HepG2 (cell line): ENCODE measurements around the gene C1orf159. TPM values are rescaled to one million over a fixed set of nuclear protein-coding genes. Genes with fewer than 3 reads are reported as not detected.

Experiments
- CCDC6 ChIP-seq: sonication (generic); formaldehyde crosslinking; IDR thresholded peaks from 2 replicates; pipeline ENCODE4 v1.8.1; 2022; ENCODE audit warnings: mild to moderate bottlenecking, missing genetic modification reagents, moderate library complexity
- ELF3 ChIP-seq: IDR thresholded peaks from 2 replicates; pipeline ENCODE4 v1.6.1; 2016; ENCODE audit warnings: missing genetic modification reagents, missing compliant biosample characterization
- FOXM1 ChIP-seq: sonication (generic); formaldehyde crosslinking; IDR thresholded peaks from 2 replicates; pipeline ENCODE4 v1.5.0; 2020; ENCODE audit warnings: missing genetic modification reagents
- FOXO1 ChIP-seq: sonication (generic); formaldehyde crosslinking; IDR thresholded peaks from 2 replicates; pipeline ENCODE4 v1.4.0; 2020; ENCODE audit warnings: missing genetic modification reagents
- HMG20A ChIP-seq: IDR thresholded peaks from 2 replicates; pipeline ENCODE4 v1.6.1; 2016; ENCODE audit warnings: borderline replicate concordance
- KMT2B ChIP-seq: IDR thresholded peaks from 2 replicates; pipeline ENCODE4 v1.6.1; 2016; ENCODE audit warnings: missing genetic modification reagents, missing compliant biosample characterization
- MLXIP ChIP-seq: sonication (generic); formaldehyde crosslinking; IDR thresholded peaks from 2 replicates; pipeline ENCODE4 v1.9.0; 2021; ENCODE audit warnings: missing genetic modification reagents, borderline replicate concordance
- MTF1 ChIP-seq: sonication (generic); formaldehyde crosslinking; IDR thresholded peaks from 2 replicates; pipeline ENCODE4 v1.5.0; 2020; ENCODE audit warnings: missing genetic modification reagents
- NFE2L1 ChIP-seq: sonication (generic); formaldehyde crosslinking; IDR thresholded peaks from 2 replicates; pipeline ENCODE4 v1.4.0; 2020; ENCODE audit warnings: missing genetic modification reagents, mild to moderate bottlenecking, borderline replicate concordance
- PAF1 ChIP-seq: IDR thresholded peaks from 2 replicates; pipeline ENCODE4 v1.6.1; 2016; ENCODE audit warnings: missing genetic modification reagents, missing compliant biosample characterization
- STAG1 ChIP-seq: sonication (generic); formaldehyde crosslinking; IDR thresholded peaks from 2 replicates; pipeline ENCODE4 v1.4.0; 2020; ENCODE audit warnings: missing genetic modification reagents
- TFDP2 ChIP-seq: sonication (generic); formaldehyde crosslinking; IDR thresholded peaks from 2 replicates; pipeline ENCODE4 v1.4.0; 2020; ENCODE audit warnings: missing genetic modification reagents
- THAP11 ChIP-seq: IDR thresholded peaks from 2 replicates; pipeline ENCODE4 v1.6.1; 2016; ENCODE audit warnings: missing biosample characterization, missing genetic modification reagents
- TOE1 ChIP-seq: sonication (generic); formaldehyde crosslinking; IDR thresholded peaks from 2 replicates; pipeline ENCODE4 v1.4.0; 2020; ENCODE audit warnings: mild to moderate bottlenecking, missing genetic modification reagents
- ZNF24 ChIP-seq: fragments of 450-650 bp; IDR thresholded peaks from 2 replicates; pipeline ENCODE4 v1.6.1; 2017; ENCODE audit warnings: antibody characterized with exemption, mild to moderate bottlenecking
- ZNF460 ChIP-seq: sonication (generic); formaldehyde crosslinking; IDR thresholded peaks from 2 replicates; pipeline ENCODE4 v1.5.1; 2020; ENCODE audit warnings: missing genetic modification reagents, mild to moderate bottlenecking, borderline replicate concordance
- ZNF598 ChIP-seq: sonication (generic); formaldehyde crosslinking; IDR thresholded peaks from 2 replicates; pipeline ENCODE4 v1.5.1; 2020; ENCODE audit warnings: mild to moderate bottlenecking, missing genetic modification reagents, borderline replicate concordance
- ZSCAN20 ChIP-seq: sonication (generic); formaldehyde crosslinking; IDR thresholded peaks from 2 replicates; pipeline ENCODE4 v1.4.0; 2020; ENCODE audit warnings: missing genetic modification reagents, mild to moderate bottlenecking, borderline replicate concordance
- ZSCAN31 ChIP-seq: sonication (generic); formaldehyde crosslinking; IDR thresholded peaks from 2 replicates; pipeline ENCODE4 v1.5.0; 2020; ENCODE audit warnings: low read depth, mild to moderate bottlenecking, missing genetic modification reagents
- polyA plus RNA-seq, 8 experiments: library from polyadenylated mRNA; depleted of rRNA in 3 of 8; stranded (reverse) in 7 of 8; unstranded in 1 of 8; fragments of >200 nt; fragmentation: Illumina TruSeq in 4 of 8; extraction: Trizol in 4 of 8; gene quantifications; 2 replicates each; pipeline versions ENCODE4 v1.2.1 to v1.2.3, GENCODE V29; 2011 to 2016; ENCODE audit warnings: low read depth in 4 of 8, missing spikeins in 1 of 8, mixed read lengths in 1 of 8; ENCODE audit not compliant: insufficient read depth in 1 of 8
- total RNA-seq, 5 experiments: library from RNA; depleted of rRNA; stranded (reverse); fragments of >200 nt; fragmentation: Illumina TruSeq; extraction: Trizol; gene quantifications; 2 replicates each; pipeline ENCODE4 v1.2.3, GENCODE V29; 2016; ENCODE audit warnings: low read depth in 1 of 5

The C1orf159 gene
- total and polyA plus RNA-seq, 2 of the 13 experiments (the other 11 are each of a cell fraction or from before 2014, with no cell fraction given) = 3.8 to 6.7 TPM

- TF ChIP-seq THAP11 (peak; percentile 27; the same call in 1 of the 2 replicates), CCDC6 (CRISPR knock-in tag) (peak; percentile 42; the same call in 1 of the 2 replicates), TOE1 (no peak), MTF1 (CRISPR knock-in tag) (no peak), KMT2B (CRISPR knock-in tag) (0 out of 2 replicates have a peak, but pooled peaks have one; percentile 14), ELF3 (CRISPR knock-in tag) (no peak), FOXO1 (no peak; the same call in 1 of the 2 replicates), STAG1 (CRISPR knock-in tag) (no peak; the same call in 1 of the 2 replicates), FOXM1 (no peak), ZNF460 (CRISPR knock-in tag) (no peak), MLXIP (CRISPR knock-in tag) (no peak), ZSCAN20 (CRISPR knock-in tag) (no peak), NFE2L1 (CRISPR knock-in tag) (no peak), HMG20A (CRISPR knock-in tag) (no peak), TFDP2 (CRISPR knock-in tag) (no peak; the same call in 1 of the 2 replicates), ZNF598 (CRISPR knock-in tag) (no peak), ZNF24 (no peak), PAF1 (CRISPR knock-in tag) (no peak), ZSCAN31 (CRISPR knock-in tag) (no peak)
Observed at GRCh38 chr1:1164701-1165451, 49.0 kb upstream of the C1orf159 start (continued).
